Measurements from ENCODE around the gene CD59.

Gene CD59, protein sequence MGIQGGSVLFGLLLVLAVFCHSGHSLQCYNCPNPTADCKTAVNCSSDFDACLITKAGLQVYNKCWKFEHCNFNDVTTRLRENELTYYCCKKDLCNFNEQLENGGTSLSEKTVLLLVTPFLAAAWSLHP
- total RNA-seq, result 59.2 to 101 reads per million in 2 experiments

DNA sequence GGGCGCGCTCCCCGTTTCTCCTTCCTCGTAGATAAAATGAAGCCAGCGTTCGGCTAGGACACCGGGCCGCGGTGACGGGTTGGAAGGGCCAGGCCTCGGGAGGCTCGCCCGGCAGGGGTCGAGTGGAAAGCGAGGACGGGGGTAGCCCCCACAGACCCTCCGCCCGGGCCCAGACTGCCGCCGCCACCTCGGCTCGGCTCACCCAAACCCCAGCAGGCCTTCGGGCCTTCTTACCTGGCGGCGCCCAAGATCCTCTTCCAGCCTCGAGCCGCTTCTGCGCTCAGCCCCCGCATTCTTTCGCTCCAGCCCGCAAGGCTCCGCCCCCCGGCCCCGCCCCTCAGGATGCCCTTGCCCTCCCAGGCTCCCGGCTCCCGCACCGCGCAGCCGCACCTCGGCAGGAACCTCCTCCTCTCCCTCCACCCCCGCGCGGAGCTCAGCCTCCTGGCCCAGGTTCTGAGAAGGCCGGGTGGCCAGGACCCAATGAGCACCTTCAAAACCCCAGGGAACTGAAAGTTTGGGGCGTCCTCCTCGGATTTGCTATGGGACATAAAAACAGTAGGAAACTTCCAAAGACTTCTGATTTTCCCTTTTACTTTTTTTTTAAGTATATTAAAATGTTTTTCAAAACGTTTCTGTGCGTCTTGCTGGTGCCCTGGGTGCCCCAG lies at the start of gene CD59:
Gene CD59, minus strand, starts transcription at position 276 of the 665 bp plus-strand sequence. CDS start 13,978 bp downstream, outside the sequence.
- DNase-seq (ENCODE audit: low read depth), result peak; percentile 89

- DNase-seq (ENCODE audit: low read depth), result no peak
Observed at GRCh38 chr11:33785609-33786008, 49.4 kb upstream of the CD59 start.

DNA sequence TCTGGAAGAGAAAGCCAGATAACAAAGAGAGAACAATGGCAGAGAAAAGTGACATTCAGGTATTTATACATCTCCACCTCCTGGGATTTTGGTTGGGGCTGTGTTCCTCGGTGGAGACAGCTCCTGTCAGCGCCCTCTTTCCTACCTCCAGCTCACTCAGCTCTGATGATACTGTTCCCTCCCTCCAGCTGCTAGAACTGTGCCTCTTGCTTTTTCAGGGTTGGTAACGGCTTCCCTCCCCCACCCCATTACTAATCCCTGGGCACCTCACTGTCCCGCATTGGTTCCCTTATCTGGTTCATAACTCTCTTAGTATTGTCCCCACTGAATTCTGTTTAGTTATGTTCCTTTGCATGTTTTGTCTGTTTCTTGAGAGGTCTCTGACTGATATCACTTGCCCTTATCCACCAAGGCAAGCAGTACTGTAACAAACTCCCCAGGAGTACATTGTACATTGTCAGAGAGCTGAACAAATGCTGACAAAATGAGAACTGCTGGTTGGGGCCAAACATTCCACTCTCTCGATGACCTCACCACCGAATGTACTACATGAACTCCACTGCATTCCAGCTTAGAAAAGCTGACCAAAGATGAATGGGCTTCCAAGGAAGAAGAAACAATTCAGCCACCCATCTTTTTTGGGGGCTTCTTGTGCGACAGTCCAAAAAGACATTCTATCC lies 43.8 kb upstream of the CD59 start:
- no peak for DNase-seq (ENCODE audit: low read depth)

DNA sequence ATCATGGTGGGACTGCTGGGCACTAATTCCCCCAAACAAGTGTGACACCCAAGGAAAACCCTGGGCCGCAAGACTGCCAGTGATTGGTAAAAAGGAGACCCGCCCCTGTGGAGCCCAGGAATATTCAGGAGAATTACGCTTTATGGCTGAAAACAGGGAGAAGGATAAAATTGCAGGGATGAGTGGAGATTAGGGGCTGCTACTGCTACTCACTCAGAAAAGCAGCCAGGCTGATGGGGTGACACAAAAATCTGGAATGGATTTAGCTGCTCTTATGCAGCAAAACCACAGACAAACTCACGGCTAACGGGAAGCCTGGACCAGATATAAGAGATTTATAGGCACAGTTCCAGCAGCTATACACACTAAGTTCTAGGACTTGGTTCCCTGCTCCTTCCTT lies 42.5 kb upstream of the CD59 start:
- no peak for DNase-seq (ENCODE audit: low read depth)

GRCh38 chr11:33777906-33778305 lies 41.7 kb upstream of the CD59 start:
- no peak for DNase-seq (ENCODE audit: low read depth)

DNA sequence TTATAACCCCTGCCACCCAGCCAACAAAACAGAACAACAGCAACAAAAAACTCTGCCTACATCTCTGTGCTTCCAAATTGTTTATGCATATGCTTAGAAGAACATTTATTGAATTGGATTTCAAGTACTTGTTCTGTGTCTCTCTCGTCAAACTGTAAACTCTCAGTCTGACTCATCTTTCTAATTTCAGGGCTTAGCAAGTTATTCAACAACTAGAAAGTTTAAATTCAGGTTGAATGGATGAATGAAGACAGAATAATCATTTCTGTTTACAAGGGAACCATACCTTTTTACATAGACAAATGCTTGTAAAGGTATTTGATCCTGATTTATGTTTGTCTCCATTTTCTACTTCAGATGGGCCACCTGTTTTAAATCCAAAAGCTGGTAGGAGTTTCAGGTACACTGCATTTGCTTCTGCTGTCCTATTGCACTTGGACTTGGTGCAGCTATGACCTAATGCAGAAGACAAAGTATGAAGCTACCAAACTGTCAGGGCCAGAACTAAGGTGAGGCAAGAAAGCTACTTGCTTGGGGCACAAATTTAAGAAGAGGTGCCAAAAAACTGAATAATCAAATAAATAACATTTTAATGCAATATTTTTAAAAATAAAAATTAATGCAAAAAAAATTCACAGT lies 39.7 kb upstream of the CD59 start:
- no peak for DNase-seq (ENCODE audit: low read depth)

- DNase-seq (ENCODE audit: low read depth), result no peak
Observed at GRCh38 chr11:33775467-33775807, 39.2 kb upstream of the CD59 start.

- no peak for DNase-seq (ENCODE audit: low read depth)
Observed at GRCh38 chr11:33774736-33775466, 38.7 kb upstream of the CD59 start.

DNA sequence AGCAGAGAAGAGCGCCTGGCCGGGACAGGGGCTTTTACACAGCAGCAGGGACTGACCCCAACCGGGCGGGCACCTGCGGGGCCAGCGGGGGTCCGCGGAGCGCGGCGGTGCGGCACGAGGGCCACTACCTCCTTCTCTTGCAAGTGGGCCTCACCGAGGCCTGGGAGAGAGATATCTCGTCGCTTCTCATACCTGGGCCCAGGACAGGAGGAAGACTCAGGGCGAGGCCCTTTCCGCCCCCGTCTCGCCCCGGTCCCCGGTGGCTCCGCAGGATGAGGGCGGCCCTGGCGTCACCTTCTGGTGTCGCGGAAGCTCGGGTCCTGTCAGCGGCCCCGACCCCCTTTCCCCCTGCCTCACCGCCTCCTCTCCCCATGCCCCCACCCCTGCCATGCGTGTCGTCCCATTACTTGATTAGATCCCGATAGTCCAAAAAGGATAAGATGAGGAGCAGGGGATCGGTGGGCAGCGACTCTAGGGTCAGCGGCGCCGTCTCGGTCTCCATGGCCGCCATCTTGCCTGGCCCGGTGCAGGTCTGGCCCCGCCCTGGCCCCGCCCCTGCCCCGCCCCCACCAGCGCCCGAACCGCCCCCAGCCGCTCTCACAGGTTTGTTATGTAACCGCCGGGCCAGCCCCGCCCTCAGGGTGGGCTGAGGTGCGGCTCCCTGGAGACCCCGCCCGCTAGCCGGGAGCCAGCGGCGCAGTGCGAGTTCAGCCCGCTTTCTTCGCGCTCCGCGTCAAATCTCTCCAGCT lies 37.9 kb upstream of the CD59 start, which contains the start of gene FBXO3:
Gene FBXO3, minus strand, starts transcription at position 534 of the 749 bp plus-strand sequence. Its CDS starts 23 bp downstream, at position 511.
- DNase-seq (ENCODE audit: low read depth), result peak; percentile 86

DNA sequence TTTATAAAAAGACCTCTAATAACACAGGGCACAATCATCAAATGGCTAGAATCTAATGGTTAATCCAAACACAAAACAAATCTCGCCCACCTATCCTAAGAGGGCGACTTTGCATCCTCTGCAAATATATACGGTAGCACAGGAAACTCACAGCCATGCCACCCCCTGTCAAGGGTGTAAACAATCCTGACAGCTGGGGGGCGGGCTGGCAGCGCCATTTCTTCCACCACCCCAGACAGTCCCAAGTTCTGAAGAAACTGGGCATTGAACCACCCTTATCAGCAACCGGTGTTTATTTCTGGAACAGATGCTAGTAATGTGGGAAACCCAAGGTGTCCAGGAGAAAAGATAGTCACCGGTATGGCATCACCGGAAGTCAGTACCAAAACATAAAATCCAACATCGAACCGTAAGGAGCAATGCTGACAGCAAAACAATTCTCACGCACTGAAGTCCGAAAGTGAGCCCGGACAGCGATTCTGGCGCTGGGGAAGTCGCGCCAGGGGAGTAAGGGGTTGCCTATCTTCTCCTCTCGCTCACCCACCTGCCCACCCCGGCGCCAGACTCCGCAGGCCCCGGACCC lies 37.3 kb upstream of the CD59 start:
- DNase-seq (ENCODE audit: low read depth), result peak; percentile 15

- no peak for DNase-seq (ENCODE audit: low read depth)
Observed at GRCh38 chr11:33772870-33773269, 36.6 kb upstream of the CD59 start.

DNA sequence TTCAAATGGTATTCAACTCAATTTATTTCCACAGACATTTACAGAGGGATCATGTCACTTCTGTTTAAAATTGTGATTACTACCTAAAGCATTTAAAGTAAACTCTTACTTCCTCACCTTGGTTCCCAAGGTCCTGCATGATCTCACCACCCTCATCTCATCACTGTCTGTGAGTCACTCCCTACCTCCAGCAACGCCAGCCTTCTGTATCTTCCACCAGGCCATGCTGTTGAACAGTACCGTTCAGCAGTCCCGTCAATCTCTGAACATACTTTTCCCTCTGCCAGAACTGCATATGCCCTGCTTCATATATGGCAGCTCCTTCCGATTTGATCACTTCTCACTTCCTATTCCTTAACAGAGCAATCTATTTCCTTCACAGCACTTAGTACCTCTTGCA lies 36.1 kb upstream of the CD59 start:
- DNase-seq (ENCODE audit: low read depth), result no peak

GRCh38 chr11:33770236-33770635 lies 34.0 kb upstream of the CD59 start:
- no peak for DNase-seq (ENCODE audit: low read depth)

- no peak for DNase-seq (ENCODE audit: low read depth)
Observed at GRCh38 chr11:33769542-33769941, 33.3 kb upstream of the CD59 start.

DNA sequence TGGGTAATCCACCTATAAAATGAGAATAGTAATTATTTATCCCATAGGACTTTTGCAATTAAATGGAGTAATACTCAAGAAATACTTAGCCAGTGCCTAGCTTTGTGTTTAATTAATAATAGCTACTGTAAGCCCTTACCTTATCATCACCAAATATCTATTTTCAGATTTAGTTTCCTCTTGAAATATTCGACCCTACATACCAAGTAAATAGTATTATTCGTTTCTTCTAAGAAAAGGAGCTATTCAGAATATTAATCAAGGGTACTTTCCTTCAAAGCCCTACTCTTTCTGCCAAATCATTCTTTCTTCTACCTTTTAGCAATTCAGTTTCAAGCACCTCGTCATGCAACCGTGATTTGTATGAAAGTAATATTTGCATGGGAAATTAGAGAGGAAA lies 31.4 kb upstream of the CD59 start:
- DNase-seq (ENCODE audit: low read depth), result no peak

GRCh38 chr11:33766085-33766484 lies 29.9 kb upstream of the CD59 start:
- no peak for DNase-seq (ENCODE audit: low read depth)

- DNase-seq (ENCODE audit: low read depth), result no peak
Observed at GRCh38 chr11:33761471-33761870, 25.2 kb upstream of the CD59 start.

DNA sequence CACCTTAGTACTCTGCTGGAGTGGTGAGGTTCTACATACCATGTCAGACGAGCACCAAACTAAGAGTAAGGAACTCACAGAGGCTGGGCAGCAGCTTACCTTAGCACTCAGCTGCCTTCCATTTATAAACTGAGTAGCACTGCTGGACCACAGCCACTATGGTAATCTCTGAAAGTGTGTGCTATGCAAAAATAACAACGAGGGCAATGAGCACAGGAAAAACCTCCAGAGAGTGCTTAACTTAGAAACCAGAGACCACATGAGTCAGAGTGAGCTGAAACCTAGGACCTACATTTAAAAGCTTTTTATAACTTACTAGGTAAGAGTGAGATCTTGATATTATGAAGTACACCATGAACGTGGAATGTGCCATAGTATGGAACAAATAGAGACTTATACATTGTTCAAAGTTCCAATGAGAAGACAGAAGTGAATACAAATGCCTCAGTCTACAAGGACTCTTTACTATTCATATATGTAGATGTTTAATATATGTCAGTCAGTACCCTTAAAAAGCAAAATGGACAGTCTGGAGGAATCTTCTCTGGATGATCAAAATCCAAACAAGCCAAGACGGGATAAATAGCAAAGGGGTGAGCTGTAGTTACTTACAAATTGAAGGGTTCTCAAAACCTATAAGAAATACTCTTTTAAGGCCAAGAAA lies 17.2 kb upstream of the CD59 start:
- DNase-seq (ENCODE audit: low read depth), result no peak

- DNase-seq (ENCODE audit: low read depth), result no peak
Observed at GRCh38 chr11:33751878-33752277, 15.7 kb upstream of the CD59 start.

DNA sequence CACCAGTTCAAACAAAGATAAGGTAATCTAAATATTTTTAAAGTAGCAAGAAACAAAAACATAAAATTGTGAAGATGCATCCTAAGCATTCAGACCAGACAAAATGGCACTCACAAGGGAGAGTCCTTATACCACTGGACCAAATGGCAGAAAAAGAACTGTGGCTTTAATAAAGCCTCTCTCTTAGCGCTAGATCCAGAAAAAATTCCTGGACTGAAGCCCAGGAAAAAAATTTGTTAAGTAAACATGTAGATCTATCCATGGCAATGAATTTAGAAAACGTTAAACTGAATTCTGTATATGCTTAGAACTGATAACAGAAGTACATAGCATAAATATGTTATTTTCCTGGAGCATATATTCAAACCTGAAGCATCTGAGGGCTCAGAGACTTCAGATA lies 11.8 kb upstream of the CD59 start:
- DNase-seq (ENCODE audit: low read depth), result no peak

- no peak for DNase-seq (ENCODE audit: low read depth)
Observed at GRCh38 chr11:33743291-33743690, 7.1 kb upstream of the CD59 start.
